Thyroid gland (tissue), 4 donors: Measurements from ENCODE around the gene UBA3.

Experiments
- POLR2A ChIP-seq, 2 donors: fragments of 450-650 bp; IDR thresholded peaks; one replicate each; pipeline ENCODE4 v1.6.1; 2017; ENCODE audit warnings: antibody characterized with exemption in 2 of 2, mild to moderate bottlenecking in 2 of 2, moderate library complexity in 1 of 2
- TF ChIP-seq, protein P1 (sequence below), 6 experiments: fragments of 200-600 bp in 3 of 6; fragments of 450-650 bp in 3 of 6; sonication (generic) in 3 of 6; IDR thresholded peaks; one replicate each; pipeline ENCODE4 v1.5.1; 2016 to 2019; ENCODE audit warnings: antibody characterized with exemption in 6 of 6, mild to moderate bottlenecking in 2 of 6, inconsistent platforms in 1 of 6, moderate library complexity in 1 of 6

DNA sequence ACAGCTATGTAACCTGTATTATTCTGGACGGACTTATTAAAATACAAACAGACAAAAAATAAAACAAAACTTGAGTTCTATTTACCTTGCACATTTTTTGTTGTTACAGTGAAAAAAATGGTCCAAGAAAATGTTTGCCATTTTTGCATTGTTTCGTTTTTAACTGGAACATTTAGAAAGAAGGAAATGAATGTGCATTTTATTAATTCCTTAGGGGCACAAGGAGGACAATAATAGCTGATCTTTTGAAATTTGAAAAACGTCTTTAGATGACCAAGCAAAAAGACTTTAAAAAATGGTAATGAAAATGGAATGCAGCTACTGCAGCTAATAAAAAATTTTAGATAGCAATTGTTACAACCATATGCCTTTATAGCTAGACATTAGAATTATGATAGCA lies 25.2 kb upstream of the UBA3 start:
- TF ChIP-seq, protein P1, sequence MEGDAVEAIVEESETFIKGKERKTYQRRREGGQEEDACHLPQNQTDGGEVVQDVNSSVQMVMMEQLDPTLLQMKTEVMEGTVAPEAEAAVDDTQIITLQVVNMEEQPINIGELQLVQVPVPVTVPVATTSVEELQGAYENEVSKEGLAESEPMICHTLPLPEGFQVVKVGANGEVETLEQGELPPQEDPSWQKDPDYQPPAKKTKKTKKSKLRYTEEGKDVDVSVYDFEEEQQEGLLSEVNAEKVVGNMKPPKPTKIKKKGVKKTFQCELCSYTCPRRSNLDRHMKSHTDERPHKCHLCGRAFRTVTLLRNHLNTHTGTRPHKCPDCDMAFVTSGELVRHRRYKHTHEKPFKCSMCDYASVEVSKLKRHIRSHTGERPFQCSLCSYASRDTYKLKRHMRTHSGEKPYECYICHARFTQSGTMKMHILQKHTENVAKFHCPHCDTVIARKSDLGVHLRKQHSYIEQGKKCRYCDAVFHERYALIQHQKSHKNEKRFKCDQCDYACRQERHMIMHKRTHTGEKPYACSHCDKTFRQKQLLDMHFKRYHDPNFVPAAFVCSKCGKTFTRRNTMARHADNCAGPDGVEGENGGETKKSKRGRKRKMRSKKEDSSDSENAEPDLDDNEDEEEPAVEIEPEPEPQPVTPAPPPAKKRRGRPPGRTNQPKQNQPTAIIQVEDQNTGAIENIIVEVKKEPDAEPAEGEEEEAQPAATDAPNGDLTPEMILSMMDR (IDR thresholded peaks at IDR 0.05) = no peak
- no peak for TF ChIP-seq POLR2A (IDR thresholded peaks at IDR 0.05)
